GM10847 (cell line): ENCODE data around the gene TRAP1.

Experiments used
- POLR2A ChIP-seq: IDR thresholded peaks from 2 replicates; pipeline ENCODE4 v1.6.1; 2011; ENCODE audit not compliant: insufficient read length; ENCODE audit errors: extremely low read depth

Gene TRAP1

DNA sequence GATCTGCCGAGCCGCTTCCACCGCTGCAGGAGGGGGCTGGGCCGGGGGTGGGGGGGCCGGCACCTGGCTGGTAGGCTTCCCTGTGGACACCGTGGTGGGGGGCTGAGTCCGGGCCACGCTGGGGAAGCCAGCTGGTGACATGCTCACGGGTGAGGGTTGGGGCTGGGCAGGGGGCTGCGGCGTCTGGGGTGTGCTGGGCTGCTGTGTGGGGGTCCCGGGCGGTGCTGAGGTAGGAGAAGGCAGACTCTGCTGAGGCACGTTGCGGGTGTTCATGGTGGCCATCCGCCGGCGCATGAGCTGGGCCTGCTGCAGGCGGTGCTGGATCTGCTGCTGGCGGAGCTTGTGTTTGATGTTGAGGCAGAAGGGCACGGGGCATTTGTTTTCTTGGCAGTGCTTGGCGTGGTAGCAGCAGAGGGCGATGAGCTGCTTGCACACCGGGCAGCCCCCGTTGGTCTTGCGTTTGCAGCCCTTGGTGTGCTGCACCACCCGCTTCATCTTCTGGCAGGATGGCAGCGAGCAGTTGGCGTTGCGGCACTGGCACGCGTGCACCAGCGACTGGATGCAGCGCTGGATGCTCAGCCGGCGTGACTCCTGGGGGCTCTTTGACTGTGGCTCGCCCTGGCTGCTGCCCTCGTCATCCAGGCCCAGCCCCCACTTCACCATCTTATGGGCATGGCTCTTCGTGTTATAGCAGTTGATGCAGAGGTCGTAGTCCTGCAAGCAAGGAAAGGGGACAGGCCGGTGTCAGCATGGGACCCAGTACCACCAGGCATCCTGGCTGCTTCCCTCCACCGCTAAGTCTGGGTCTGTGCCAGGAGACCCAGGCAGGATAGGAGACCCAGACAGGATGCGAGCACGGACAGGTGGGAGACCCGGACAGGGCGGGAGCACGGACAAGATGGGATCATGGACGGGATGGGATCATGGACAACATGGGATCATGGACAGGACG lies 12.1 kb upstream of the TRAP1 start:
- no peak for TF ChIP-seq POLR2A

GRCh38 chr16:3728424-3729160 lies 11.3 kb upstream of the TRAP1 start:
- no peak for TF ChIP-seq POLR2A

GRCh38 chr16:3727806-3728381 lies 10.6 kb upstream of the TRAP1 start:
- TF ChIP-seq POLR2A, result no peak

DNA sequence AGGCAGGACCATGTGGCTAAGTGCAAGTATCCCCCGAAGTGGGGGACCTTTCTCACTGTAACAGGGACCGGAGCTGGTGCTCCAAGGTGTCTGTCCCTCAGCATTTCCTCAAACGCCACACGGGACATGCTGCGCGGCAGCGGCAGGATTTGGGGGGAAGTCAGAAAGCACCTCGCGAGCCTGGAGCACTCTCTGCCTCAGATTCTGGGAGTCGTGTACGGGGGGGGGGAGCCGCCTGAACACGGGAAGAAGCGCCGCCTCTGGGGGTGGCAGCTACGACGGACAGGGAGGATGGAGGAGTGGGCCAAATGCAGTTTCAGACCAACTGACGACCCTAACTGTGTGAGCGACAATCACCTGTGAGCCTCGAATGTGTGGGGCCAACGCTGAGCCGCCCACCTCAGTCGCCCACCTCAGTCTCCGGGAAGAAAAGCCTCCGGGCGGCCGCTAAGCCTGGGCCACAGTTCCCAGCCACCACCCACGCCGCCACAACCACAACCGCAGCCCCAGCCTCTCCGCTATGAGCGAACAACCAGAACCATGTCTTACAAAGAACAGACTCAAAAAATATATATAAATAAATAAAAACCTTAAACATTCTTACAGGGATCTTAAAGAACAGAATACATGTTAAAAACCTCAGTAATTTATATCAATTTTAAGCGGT lies 8.8 kb upstream of the TRAP1 start:
- no peak for TF ChIP-seq POLR2A

DNA sequence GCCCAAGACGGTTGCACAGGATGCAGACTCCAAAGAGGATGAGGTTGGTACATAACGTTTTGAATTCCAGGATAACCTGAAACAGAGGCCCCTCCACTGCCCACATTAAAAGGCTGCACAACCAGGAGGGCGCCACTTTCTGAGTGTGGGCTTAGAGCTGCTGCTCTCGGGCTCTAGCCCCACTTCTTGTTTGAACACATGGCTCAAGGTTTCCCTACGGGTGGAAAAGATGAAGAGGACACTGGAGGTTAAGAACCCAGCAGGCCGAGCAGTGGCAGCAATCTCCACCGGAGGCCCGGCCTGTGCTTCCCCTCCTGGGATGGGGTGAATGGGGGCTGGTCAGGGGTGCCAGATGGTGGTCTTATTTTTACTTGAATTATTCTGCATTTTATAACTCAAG lies 8.0 kb upstream of the TRAP1 start:
- TF ChIP-seq POLR2A, result no peak

- TF ChIP-seq POLR2A, result no peak
Observed at GRCh38 chr16:3722508-3722907, 5.2 kb upstream of the TRAP1 start.

DNA sequence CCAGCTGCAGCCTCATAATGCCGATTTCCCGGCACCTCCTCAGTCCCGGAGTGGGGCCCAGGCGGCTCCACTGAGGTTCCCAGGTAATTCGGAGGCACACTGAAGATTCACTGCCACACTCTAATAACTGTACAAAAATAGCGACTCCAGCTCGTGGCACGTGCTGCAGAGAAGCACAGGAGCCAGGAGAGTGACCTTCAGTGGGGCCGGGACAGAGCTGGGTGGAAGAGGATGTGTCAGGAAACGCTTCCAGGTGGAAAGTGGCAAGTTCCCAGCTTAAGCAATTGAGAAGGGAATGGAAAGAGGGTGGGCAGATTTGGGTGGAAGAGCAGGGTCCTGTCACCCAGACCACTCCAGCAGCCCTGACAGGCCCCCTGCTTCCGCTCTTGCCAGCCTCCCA lies 3.1 kb upstream of the TRAP1 start:
- TF ChIP-seq POLR2A, result no peak

- no peak for TF ChIP-seq POLR2A
Observed at GRCh38 chr16:3718628-3719027, 1.3 kb upstream of the TRAP1 start.

DNA sequence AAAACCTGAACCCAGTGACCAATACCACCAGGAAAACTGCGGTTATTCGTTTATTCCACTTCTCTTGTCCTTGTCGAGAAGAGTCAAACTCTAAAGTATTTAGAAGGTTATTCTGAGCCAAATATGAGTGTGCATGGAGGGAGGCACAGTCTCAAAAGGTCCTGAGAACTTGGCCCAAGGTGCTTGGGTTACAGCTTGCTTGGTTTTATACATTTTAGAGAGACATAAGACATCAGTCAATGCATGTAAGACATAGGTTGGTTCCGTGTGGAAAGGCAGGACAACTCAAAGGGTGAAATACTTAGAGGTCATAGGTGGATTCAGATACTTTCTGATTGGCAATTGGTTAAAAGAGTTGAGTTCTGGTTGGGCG lies 681 bp upstream of the TRAP1 start:
- no peak for TF ChIP-seq POLR2A

DNA sequence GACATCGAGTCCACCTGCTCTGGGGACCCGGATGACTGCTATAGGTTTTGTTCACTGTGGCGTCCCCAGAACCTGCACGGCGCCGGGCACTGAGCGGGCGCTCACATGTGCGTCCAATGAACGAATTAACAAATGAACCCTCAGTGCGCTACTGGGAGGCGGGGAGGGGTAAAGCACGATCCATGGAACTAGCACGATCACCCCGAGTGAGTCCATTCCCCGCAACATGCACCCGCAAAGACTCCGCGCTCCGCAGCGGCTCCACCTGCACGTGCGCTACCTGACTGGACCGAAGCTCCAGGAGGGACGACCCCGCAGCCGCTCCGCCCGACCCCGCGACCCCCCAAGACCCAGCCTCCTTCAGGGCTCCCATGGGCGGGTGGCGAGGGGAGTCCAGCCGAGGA lies 491 bp downstream of the TRAP1 start:
- no peak for TF ChIP-seq POLR2A

- no peak for TF ChIP-seq POLR2A
Observed at GRCh38 chr16:3715430-3715829, 1.9 kb downstream of the TRAP1 start.

GRCh38 chr16:3713587-3714242 lies 3.6 kb downstream of the TRAP1 start:
- no peak for TF ChIP-seq POLR2A

DNA sequence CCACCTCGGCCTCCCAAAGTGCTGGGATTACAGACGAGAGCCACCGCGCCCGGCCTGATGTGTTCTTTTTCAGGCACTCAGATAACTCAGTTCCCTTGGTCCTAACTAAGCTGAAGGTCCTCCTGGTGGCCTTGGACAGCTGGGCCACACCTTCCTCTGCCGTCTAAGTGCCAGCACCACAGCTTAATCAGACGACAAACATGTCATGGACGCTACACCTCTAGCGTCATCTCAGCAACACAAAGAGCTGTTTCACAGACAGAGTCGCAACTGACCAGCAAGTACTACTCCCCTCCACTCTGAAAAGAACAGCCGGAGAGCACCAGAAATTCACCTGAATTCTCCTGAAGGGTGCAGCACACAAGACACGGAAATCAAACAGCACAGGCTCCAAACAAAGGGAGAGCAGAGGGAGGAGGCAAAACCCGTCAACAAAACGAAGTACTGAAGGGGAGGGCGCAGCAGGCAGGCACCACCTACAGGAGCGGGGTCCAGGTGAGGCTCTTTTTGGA lies 4.4 kb downstream of the TRAP1 start:
- TF ChIP-seq POLR2A, result no peak

DNA sequence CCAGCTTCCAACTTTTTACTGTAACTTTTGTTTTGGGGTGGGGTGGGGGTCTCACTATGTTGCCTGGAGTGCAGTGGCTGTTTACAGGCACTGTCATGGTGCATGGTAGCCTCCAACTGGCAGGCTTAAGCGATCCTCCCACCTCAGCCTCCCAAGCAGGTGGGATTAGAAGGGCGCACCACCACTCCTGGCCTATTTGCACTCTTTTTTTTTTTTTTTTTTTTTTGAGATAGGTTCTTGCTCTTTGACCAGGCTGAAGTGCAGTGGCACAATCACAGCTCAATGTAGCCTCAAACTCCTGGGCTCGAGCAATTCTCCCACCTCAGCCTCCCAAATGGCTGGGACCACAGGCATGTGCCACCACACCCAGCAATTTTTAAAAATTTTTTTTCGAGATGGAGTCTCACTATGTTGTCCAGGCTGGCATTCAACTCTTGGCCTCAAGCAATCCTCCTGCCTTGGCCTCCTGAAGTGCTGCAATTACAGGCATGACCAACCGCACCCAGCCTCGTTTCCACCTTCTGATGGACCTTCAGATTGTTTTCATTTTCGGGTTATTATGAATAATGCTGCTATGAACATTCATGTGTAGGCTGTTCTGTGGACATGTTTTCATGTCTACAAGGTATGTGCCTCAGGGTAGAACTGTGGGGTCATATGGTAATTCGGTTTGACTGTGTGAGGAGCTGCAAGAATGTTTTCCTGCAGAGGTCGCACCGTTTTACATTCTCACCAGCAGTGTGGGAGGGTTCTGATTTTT lies 10.9 kb downstream of the TRAP1 start:
- TF ChIP-seq POLR2A, result no peak
